Breast epithelium (tissue), 4 donors: ENCODE results near the gene SDK1. TPM values are rescaled to one million over a fixed set of nuclear protein-coding genes. Genes with fewer than 3 reads are reported as not detected.

ENCODE experiments used
- DNase-seq, 2 donors: peaks; one replicate each; pipeline ENCODE4 v3.0.0-alpha.2; 2019; ENCODE audit warnings: low spot score in 2 of 2
- H3K27ac ChIP-seq, 2 donors: fragments of 200-600 bp; sonication (generic) in 1 of 2; one replicate each; pipeline ENCODE4 v1.5.1; 2016 to 2019; ENCODE audit warnings: mild to moderate bottlenecking in 1 of 2
- H3K27me3 ChIP-seq, 2 donors: fragments of 200-600 bp; sonication (generic) in 1 of 2; one replicate each; pipeline versions ENCODE4 v1.5.1 to v1.6.0; 2017 to 2019; ENCODE audit warnings: control low read depth in 1 of 2, mild to moderate bottlenecking in 1 of 2
- H3K36me3 ChIP-seq: fragments of 200-600 bp; one replicate; pipeline ENCODE4 v1.5.1; 2019
- H3K4me1 ChIP-seq, 2 donors: fragments of 200-600 bp; sonication (generic); one replicate each; pipeline ENCODE4 v1.5.1; 2016 to 2019; ENCODE audit warnings: control low read depth in 1 of 2
- H3K4me3 ChIP-seq, 3 donors: fragments of 200-600 bp; sonication (generic); 1 replicate in 2 of 3; 2 replicates in 1 of 3; pipeline ENCODE4 v1.5.1; 2016 to 2019; ENCODE audit warnings: mild to moderate bottlenecking in 3 of 3, moderate library complexity in 2 of 3
- H3K9me3 ChIP-seq, 2 donors: fragments of 200-600 bp; sonication (generic) in 1 of 2; one replicate each; pipeline ENCODE4 v1.5.1; 2016 to 2019; ENCODE audit warnings: control low read depth in 1 of 2
- POLR2A ChIP-seq: fragments of 450-650 bp; IDR thresholded peaks from one replicate; pipeline ENCODE4 v1.6.1; 2016; ENCODE audit warnings: antibody characterized with exemption, mild to moderate bottlenecking, moderate library complexity
- POLR2AphosphoS5 ChIP-seq, 3 donors: sonication (generic); formaldehyde crosslinking; IDR thresholded peaks; one replicate each; pipeline ENCODE4 v1.6.1; 2017; ENCODE audit warnings: antibody characterized with exemption in 3 of 3
- intact Hi-C: fragments of 100-400 bp; cut with DNase I; formaldehyde crosslinking; loops from one replicate; pipeline ENCODE4 v1.15.1; 2023; ENCODE audit warnings: low total_unique reads
- total RNA-seq, 3 donors: library from RNA; depleted of rRNA; stranded (reverse); fragments of >200 nt; gene quantifications; one replicate each; pipeline ENCODE4 v1.1.0, GENCODE V29; 2016
- TF ChIP-seq, protein P1 (sequence below), 3 donors: fragments of 450-650 bp; IDR thresholded peaks; one replicate each; pipeline ENCODE4 v1.5.1; 2016 to 2017; ENCODE audit warnings: antibody characterized with exemption in 3 of 3, mild to moderate bottlenecking in 3 of 3, moderate library complexity in 3 of 3

The SDK1 gene
- total RNA-seq, 3 donors from 2014 or later = 3.7 to 18.2 (median 6.6) TPM

DNA sequence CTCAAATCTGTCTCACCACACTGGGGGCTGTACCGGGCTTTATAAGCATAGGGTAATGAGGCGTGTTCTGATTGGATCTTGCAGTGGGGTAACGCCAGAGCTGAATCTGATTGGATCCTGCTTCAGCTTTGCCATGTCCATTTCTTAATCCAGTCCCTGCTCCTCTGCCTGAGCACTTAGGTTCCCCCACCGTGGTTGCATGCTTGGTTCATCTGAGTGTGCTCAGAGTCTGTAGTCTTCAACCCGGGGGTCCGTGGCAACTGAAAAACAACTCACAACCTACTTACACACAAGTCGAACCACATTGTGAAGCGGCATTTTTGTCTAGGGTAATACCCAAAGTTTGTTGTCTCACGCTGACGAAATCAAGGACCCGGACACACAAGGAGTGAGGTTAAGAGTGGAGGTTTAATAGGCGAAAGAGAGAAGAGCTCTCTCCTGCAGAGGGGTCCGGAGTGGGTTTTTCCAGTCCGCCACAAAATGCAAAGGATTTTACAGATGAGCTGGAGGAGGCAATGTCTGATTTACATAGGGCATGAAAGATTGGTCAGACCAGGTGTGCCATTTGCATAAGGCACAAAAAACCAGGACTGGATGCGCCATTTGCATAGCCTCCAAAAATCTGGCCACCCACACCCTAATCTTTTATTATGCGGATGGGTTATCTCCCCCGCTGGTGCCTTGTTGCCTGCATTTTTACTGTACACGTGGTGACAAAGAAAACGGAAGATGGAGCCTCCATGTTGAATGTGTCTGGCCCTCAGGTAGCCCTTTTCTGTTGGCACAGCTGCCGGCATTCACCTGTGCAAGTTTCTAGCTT, 739.3 kb downstream of the SDK1 start:
- no peak for DNase-seq
- Histone ChIP-seq H3K27me3 (no peaks in the 10 kb centered on the region), H3K4me3 (no peak overlapping the region), H3K27ac (no peak overlapping the region), H3K4me1 (no peaks in the 10 kb centered on the region), H3K9me3 (no peaks in the 10 kb centered on the region), H3K36me3 (no peaks in the 10 kb centered on the region)
- intact Hi-C loops = no loop called here
- no peak for TF ChIP-seq POLR2A
- no peak for TF ChIP-seq POLR2AphosphoS5 (IDR thresholded peaks at IDR 0.05)
- TF ChIP-seq, protein P1, sequence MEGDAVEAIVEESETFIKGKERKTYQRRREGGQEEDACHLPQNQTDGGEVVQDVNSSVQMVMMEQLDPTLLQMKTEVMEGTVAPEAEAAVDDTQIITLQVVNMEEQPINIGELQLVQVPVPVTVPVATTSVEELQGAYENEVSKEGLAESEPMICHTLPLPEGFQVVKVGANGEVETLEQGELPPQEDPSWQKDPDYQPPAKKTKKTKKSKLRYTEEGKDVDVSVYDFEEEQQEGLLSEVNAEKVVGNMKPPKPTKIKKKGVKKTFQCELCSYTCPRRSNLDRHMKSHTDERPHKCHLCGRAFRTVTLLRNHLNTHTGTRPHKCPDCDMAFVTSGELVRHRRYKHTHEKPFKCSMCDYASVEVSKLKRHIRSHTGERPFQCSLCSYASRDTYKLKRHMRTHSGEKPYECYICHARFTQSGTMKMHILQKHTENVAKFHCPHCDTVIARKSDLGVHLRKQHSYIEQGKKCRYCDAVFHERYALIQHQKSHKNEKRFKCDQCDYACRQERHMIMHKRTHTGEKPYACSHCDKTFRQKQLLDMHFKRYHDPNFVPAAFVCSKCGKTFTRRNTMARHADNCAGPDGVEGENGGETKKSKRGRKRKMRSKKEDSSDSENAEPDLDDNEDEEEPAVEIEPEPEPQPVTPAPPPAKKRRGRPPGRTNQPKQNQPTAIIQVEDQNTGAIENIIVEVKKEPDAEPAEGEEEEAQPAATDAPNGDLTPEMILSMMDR (IDR thresholded peaks at IDR 0.05) = no peak

DNA sequence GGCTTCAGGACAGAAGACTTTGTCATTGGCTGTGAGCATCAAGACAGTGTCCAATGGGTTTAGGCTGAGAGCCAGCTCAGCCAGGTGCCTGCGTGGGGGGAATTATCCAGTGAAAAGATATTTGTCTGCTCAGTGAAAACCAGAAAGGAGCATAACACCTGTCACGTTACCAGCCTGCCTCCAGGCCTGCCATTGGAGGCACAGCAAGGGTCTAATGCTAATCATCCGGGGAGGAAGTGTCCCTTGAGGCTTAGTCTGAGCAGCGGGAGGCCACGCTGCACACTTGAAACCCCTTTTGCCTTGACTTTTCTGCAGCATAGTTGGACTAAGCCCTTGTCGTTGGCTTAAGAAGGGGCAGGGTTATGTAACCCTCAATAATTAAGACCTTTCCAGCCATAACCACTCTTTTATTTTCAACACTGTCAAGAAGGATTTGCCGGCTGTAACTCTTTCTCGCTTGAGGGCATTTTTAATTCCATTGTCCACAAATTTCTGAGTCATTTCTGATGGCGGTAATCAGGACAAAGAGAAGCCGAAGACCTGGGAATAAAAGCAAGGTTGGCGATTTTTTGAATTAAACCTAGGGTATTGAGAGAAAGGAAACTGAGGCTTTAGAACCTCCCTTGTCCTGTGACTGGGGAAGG, 741.5 kb downstream of the SDK1 start:
- DNase-seq = no peak
- Histone ChIP-seq H3K27me3 (no peaks in the 10 kb centered on the region), H3K36me3 (no peaks in the 10 kb centered on the region), H3K4me3 (no peak overlapping the region), H3K27ac (no peak overlapping the region), H3K4me1 (no peaks in the 10 kb centered on the region), H3K9me3 (no peaks in the 10 kb centered on the region)
- TF ChIP-seq POLR2A = no peak
- TF ChIP-seq, protein P1 (IDR thresholded peaks at IDR 0.05) = no peak
- no peak for TF ChIP-seq POLR2AphosphoS5 (IDR thresholded peaks at IDR 0.05)
- intact Hi-C loops = no loop called here

DNA sequence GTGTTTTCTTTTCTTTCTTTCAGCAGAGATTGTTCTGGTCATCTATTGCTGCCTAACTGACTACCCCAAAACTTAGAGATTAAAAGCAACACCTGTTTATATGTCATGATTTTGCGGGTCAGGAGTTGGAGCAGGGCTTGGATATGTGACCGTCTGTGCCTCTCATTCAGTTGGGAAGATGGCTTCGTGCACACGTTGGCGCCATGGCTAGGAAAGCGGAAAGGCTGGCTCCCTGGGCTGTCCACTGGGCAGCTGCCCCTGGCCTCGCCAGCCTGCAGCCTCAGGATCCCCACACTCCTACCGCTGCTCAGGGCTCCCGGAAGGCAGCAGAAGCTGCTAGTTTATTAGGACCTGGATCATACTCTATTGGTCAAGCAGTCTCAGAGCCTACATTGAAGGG, 742.9 kb downstream of the SDK1 start:
- H3K4me3 ChIP-seq = no peak overlapping the region
- intact Hi-C loops = no loop called here
- no peaks in the 10 kb centered on the region for H3K27me3 ChIP-seq
- H3K4me1 ChIP-seq = no peaks in the 10 kb centered on the region
- no peak overlapping the region for H3K27ac ChIP-seq
- no peak for DNase-seq
- no peaks in the 10 kb centered on the region for H3K9me3 ChIP-seq
- no peaks in the 10 kb centered on the region for H3K36me3 ChIP-seq
- TF ChIP-seq, protein P1 (IDR thresholded peaks at IDR 0.05) = no peak
- TF ChIP-seq POLR2A (no peak), POLR2AphosphoS5 (IDR thresholded peaks at IDR 0.05) (no peak)

DNA sequence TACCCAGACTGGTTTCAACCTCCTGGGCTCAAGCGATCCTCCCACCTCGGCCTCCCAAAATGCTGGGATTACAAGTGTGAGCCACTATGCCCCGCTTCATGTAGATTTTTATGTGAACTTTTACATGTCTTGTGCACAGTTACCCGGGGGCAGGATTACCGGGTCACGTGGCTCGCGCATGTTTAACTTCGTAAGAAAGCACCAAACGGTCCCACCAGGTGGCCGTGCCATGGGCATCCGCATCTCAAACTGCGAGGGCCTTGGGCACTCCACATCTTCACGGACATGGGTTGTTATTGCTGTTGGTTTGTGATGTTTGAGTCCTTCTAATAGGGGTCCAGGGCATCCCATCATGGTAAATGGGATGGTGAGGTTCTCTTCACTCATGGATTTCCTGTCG, 744.4 kb downstream of the SDK1 start:
- H3K4me3 ChIP-seq = no peak overlapping the region
- no peaks in the 10 kb centered on the region for H3K4me1 ChIP-seq
- intact Hi-C loops = no loop called here
- no peaks in the 10 kb centered on the region for H3K36me3 ChIP-seq
- H3K9me3 ChIP-seq = no peaks in the 10 kb centered on the region
- no peaks in the 10 kb centered on the region for H3K27me3 ChIP-seq
- TF ChIP-seq POLR2A (no peak), POLR2AphosphoS5 (IDR thresholded peaks at IDR 0.05) (no peak)
- TF ChIP-seq, protein P1 (IDR thresholded peaks at IDR 0.05) = no peak
- DNase-seq = no peak
- no peak overlapping the region for H3K27ac ChIP-seq

DNA sequence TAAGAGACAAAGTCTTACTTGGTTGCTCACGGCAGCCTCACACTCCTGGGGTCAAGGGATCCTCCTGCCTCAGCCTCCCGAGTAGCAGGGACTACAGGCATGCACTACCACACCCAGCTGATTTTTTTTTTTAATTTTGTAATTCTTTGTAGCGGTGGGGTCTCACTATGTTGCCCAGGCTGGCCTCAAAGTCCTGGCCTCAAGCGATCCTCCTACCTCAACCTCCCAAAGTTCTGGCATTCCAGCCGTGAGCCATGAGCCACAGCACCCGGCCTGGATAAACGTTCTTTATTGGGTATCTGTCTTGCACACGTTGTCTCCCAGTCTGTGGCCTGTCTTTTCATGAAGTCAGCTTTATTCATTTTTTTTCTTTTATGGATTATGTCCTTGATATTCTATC, 744.9 kb downstream of the SDK1 start:
- no peak for TF ChIP-seq POLR2A
- TF ChIP-seq, protein P1 (IDR thresholded peaks at IDR 0.05) = no peak
- no peak for TF ChIP-seq POLR2AphosphoS5 (IDR thresholded peaks at IDR 0.05)
- Histone ChIP-seq H3K36me3 (no peaks in the 10 kb centered on the region), H3K27me3 (no peaks in the 10 kb centered on the region), H3K4me3 (no peak overlapping the region), H3K9me3 (no peaks in the 10 kb centered on the region), H3K4me1 (no peaks in the 10 kb centered on the region), H3K27ac (no peak overlapping the region)
- intact Hi-C loops = no loop called here
- no peak for DNase-seq
